GM23338 (cell line): ENCODE measurements around the gene BNC2. TPM values are rescaled to one million over a fixed set of nuclear protein-coding genes. Genes with fewer than 3 reads are reported as not detected.

ENCODE experiments used
- ATAC-seq: fragments of 200-7000 bp; cut with Tn5 transposase; 3 replicates; pipeline ENCODE4 v1.9.1; 2020
- DNase-seq: peaks from one replicate; pipeline ENCODE4 v3.0.0-alpha.2; 2015; ENCODE audit warnings: low spot score
- H2AFZ ChIP-seq: fragments of 200-600 bp; sonication (generic); 2 replicates; pipeline ENCODE4 v1.8.0; 2016; ENCODE audit warnings: antibody characterized with exemption, mild to moderate bottlenecking, moderate library complexity
- H3F3A ChIP-seq: fragments of 200-600 bp; sonication (generic); replicated peaks from 2 replicates; pipeline ENCODE4 v1.8.0; 2017; ENCODE audit warnings: antibody characterized with exemption, mixed run types, low read depth
- H3K27ac ChIP-seq: fragments of 200-600 bp; sonication (generic); 2 replicates; pipeline ENCODE4 v1.6.1; 2016; ENCODE audit warnings: low read depth
- H3K27me3 ChIP-seq: fragments of 200-600 bp; sonication (generic); 2 replicates; pipeline ENCODE4 v1.8.0; 2016; ENCODE audit warnings: mild to moderate bottlenecking, mixed run types, moderate library complexity; ENCODE audit not compliant: insufficient read depth
- H3K36me3 ChIP-seq: fragments of 200-600 bp; sonication (generic); 2 replicates; pipeline ENCODE4 v1.8.0; 2016; ENCODE audit warnings: mild to moderate bottlenecking; ENCODE audit not compliant: insufficient read depth
- H3K4me1 ChIP-seq: fragments of 200-600 bp; sonication (generic); 2 replicates; pipeline ENCODE4 v1.8.0; 2016; ENCODE audit warnings: mild to moderate bottlenecking, moderate library complexity; ENCODE audit not compliant: insufficient read depth
- H3K4me2 ChIP-seq: fragments of 200-600 bp; sonication (generic); 2 replicates; pipeline ENCODE4 v1.7.1; 2017; ENCODE audit warnings: mixed run types
- H3K4me3 ChIP-seq: fragments of 200-600 bp; sonication (generic); 2 replicates; pipeline ENCODE4 v1.6.1; 2016; ENCODE audit warnings: mixed run types
- H3K79me2 ChIP-seq: fragments of 200-600 bp; sonication (generic); replicated peaks from 2 replicates; pipeline ENCODE4 v1.8.0; 2017; ENCODE audit warnings: mild to moderate bottlenecking; ENCODE audit not compliant: insufficient read depth
- H3K9me2 ChIP-seq: fragments of 200-600 bp; sonication (generic); 2 replicates; pipeline ENCODE4 v1.8.0; 2017; ENCODE audit not compliant: insufficient read depth
- H4K20me1 ChIP-seq: fragments of 200-600 bp; sonication (generic); replicated peaks from 2 replicates; pipeline ENCODE4 v1.8.0; 2017; ENCODE audit warnings: mild to moderate bottlenecking; ENCODE audit not compliant: insufficient read depth
- H3K27ac Mint-ChIP-seq: 2 replicates; pipeline ENCODE4 v1.8.0; 2020; ENCODE audit warnings: inconsistent platforms, mild to moderate bottlenecking, moderate library complexity, mixed read lengths
- H3K27me3 Mint-ChIP-seq: 3 replicates; pipeline ENCODE4 v1.8.0; 2022; ENCODE audit warnings: low read depth, mild to moderate bottlenecking, moderate library complexity, mixed read lengths, inconsistent platforms; ENCODE audit not compliant: insufficient read depth, poor library complexity
- H3K36me3 Mint-ChIP-seq: 3 replicates; pipeline ENCODE4 v1.8.0; 2021; ENCODE audit warnings: low read depth, mild to moderate bottlenecking, inconsistent platforms, moderate library complexity, mixed read lengths
- H3K4me1 Mint-ChIP-seq: 3 replicates; pipeline ENCODE4 v1.8.0; 2020; ENCODE audit warnings: mild to moderate bottlenecking, inconsistent platforms, mixed read lengths
- H3K4me3 Mint-ChIP-seq: 3 replicates; pipeline ENCODE4 v1.8.0; 2021; ENCODE audit warnings: moderate library complexity, mild to moderate bottlenecking, inconsistent platforms, mixed read lengths
- H3K9me3 Mint-ChIP-seq: 3 replicates; pipeline ENCODE4 v1.8.0; 2020; ENCODE audit warnings: moderate library complexity, mild to moderate bottlenecking, inconsistent platforms, mixed read lengths
- CREB1 ChIP-seq: fragments of 250-450 bp; sonication (Bioruptor Pico); IDR thresholded peaks from 2 replicates; pipeline ENCODE4 v1.5.0; 2020; ENCODE audit warnings: low read depth, mild to moderate bottlenecking, moderate library complexity
- ETS1 ChIP-seq: IDR thresholded peaks from 2 replicates; pipeline ENCODE4 v1.6.1; 2016; ENCODE audit warnings: antibody characterized with exemption
- EZH2 ChIP-seq: fragments of 200-600 bp; sonication (generic); IDR thresholded peaks from one replicate; pipeline ENCODE4 v1.8.0; 2017; ENCODE audit warnings: antibody characterized with exemption, mild to moderate bottlenecking, low read depth; ENCODE audit not compliant: unreplicated experiment
- polyA plus RNA-seq: library from polyadenylated mRNA; unstranded; fragments of >200 nt; fragmentation: Nextera tagmentation; extraction: Ambion mirVana; gene quantifications from 2 replicates; pipeline ENCODE4 v1.2.1, GENCODE V29; 2016
- total RNA-seq: library from RNA; depleted of rRNA; stranded (reverse); fragments of >200 nt; shearing (Covaris generic); gene quantifications from 2 replicates; pipeline ENCODE4 v1.2.3, GENCODE V29; 2014
- TF ChIP-seq, protein P1 (sequence below): fragments of 250-450 bp; sonication (Bioruptor Pico); IDR thresholded peaks from 2 replicates; pipeline ENCODE4 v1.5.0; 2020; ENCODE audit warnings: mild to moderate bottlenecking, moderate library complexity

The BNC2 gene
- total and polyA plus RNA-seq, 2 experiments from 2014 or later, result 12.7 to 13.2 TPM

DNA sequence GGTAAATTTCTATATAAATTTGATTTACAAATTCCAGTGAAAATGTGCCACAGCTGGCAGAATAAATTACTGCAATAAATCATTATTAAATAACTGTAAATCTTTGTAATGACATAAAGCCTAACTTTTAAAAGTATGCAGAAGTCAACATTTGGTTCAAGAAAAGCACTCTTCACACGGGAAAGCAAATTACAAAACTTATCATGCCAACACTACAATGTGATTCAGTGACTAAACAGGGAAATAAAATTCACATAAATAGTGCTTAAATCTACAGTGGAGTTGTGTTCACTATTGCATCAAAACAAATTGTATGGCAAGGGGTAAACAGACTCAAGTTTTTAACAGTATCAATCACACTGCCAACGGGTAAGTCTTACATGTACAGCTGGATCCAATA is 117.2 kb downstream of the BNC2 start:
- no peak overlapping the region for H3K27ac ChIP-seq
- peaks cover 40% of the 10 kb centered on the region; the same call in 1 of the 2 replicates for H3K79me2 ChIP-seq
- no peak overlapping the region for H2AFZ ChIP-seq
- no peaks in the 10 kb centered on the region for H3K36me3 ChIP-seq
- peaks cover 3% of the 10 kb centered on the region for H3K27me3 Mint-ChIP-seq
- no peak overlapping the region for H3K4me3 Mint-ChIP-seq
- no peaks in the 10 kb centered on the region for H3K9me3 Mint-ChIP-seq
- peaks cover 32% of the 10 kb centered on the region for H3K4me1 Mint-ChIP-seq
- H4K20me1 ChIP-seq, result no peaks in the 10 kb centered on the region
- DNase-seq (no peak), ATAC-seq (no peak)
- peaks cover 20% of the 10 kb centered on the region for H3K4me1 ChIP-seq
- no peak overlapping the region for H3K4me3 ChIP-seq
- no peaks in the 10 kb centered on the region for H3F3A ChIP-seq
- no peaks in the 10 kb centered on the region for H3K36me3 Mint-ChIP-seq
- no peak overlapping the region for H3K4me2 ChIP-seq
- TF ChIP-seq, protein P1, sequence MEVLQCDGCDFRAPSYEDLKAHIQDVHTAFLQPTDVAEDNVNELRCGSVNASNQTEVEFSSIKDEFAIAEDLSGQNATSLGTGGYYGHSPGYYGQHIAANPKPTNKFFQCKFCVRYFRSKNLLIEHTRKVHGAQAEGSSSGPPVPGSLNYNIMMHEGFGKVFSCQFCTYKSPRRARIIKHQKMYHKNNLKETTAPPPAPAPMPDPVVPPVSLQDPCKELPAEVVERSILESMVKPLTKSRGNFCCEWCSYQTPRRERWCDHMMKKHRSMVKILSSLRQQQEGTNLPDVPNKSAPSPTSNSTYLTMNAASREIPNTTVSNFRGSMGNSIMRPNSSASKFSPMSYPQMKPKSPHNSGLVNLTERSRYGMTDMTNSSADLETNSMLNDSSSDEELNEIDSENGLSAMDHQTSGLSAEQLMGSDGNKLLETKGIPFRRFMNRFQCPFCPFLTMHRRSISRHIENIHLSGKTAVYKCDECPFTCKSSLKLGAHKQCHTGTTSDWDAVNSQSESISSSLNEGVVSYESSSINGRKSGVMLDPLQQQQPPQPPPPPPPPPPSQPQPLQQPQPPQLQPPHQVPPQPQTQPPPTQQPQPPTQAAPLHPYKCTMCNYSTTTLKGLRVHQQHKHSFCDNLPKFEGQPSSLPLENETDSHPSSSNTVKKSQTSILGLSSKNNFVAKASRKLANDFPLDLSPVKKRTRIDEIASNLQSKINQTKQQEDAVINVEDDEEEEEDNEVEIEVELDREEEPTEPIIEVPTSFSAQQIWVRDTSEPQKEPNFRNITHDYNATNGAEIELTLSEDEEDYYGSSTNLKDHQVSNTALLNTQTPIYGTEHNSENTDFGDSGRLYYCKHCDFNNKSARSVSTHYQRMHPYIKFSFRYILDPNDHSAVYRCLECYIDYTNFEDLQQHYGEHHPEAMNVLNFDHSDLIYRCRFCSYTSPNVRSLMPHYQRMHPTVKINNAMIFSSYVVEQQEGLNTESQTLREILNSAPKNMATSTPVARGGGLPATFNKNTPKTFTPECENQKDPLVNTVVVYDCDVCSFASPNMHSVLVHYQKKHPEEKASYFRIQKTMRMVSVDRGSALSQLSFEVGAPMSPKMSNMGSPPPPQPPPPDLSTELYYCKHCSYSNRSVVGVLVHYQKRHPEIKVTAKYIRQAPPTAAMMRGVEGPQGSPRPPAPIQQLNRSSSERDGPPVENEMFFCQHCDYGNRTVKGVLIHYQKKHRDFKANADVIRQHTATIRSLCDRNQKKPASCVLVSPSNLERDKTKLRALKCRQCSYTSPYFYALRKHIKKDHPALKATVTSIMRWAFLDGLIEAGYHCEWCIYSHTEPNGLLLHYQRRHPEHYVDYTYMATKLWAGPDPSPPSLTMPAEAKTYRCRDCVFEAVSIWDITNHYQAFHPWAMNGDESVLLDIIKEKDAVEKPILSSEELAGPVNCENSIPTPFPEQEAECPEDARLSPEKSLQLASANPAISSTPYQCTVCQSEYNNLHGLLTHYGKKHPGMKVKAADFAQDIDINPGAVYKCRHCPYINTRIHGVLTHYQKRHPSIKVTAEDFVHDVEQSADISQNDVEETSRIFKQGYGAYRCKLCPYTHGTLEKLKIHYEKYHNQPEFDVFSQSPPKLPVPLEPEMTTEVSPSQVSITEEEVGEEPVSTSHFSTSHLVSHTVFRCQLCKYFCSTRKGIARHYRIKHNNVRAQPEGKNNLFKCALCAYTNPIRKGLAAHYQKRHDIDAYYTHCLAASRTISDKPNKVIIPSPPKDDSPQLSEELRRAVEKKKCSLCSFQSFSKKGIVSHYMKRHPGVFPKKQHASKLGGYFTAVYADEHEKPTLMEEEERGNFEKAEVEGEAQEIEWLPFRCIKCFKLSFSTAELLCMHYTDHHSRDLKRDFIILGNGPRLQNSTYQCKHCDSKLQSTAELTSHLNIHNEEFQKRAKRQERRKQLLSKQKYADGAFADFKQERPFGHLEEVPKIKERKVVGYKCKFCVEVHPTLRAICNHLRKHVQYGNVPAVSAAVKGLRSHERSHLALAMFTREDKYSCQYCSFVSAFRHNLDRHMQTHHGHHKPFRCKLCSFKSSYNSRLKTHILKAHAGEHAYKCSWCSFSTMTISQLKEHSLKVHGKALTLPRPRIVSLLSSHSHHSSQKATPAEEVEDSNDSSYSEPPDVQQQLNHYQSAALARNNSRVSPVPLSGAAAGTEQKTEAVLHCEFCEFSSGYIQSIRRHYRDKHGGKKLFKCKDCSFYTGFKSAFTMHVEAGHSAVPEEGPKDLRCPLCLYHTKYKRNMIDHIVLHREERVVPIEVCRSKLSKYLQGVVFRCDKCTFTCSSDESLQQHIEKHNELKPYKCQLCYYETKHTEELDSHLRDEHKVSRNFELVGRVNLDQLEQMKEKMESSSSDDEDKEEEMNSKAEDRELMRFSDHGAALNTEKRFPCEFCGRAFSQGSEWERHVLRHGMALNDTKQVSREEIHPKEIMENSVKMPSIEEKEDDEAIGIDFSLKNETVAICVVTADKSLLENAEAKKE (CRISPR knock-in tag), result no peak
- H3K9me2 ChIP-seq, result no peaks in the 10 kb centered on the region; the same call in 1 of the 2 replicates
- no peak overlapping the region for H3K27ac Mint-ChIP-seq
- H3K27me3 ChIP-seq, result no peaks in the 10 kb centered on the region

GRCh38 chr9:16752601-16753000 is 117.9 kb downstream of the BNC2 start:
- no peak overlapping the region for H3K4me3 Mint-ChIP-seq
- ATAC-seq (no peak), DNase-seq (no peak)
- Histone ChIP-seq H3K9me2 (no peaks in the 10 kb centered on the region), H3K4me3 (no peak overlapping the region), H2AFZ (no peak overlapping the region), H3K36me3 (no peaks in the 10 kb centered on the region), H4K20me1 (no peaks in the 10 kb centered on the region), H3K27ac (no peak overlapping the region), H3K79me2 (peaks cover 39% of the 10 kb centered on the region; the same call in 1 of the 2 replicates), H3F3A (no peaks in the 10 kb centered on the region), H3K27me3 (no peaks in the 10 kb centered on the region), H3K4me2 (no peak overlapping the region), H3K4me1 (peaks cover 20% of the 10 kb centered on the region)
- H3K36me3 Mint-ChIP-seq, result no peaks in the 10 kb centered on the region
- H3K4me1 Mint-ChIP-seq, result peaks cover 30% of the 10 kb centered on the region
- H3K9me3 Mint-ChIP-seq, result no peaks in the 10 kb centered on the region
- H3K27ac Mint-ChIP-seq, result no peak overlapping the region
- peaks cover 3% of the 10 kb centered on the region for H3K27me3 Mint-ChIP-seq
- TF ChIP-seq ETS1, result no peak
- TF ChIP-seq, protein P1 (CRISPR knock-in tag), result no peak
- no peak for TF ChIP-seq EZH2
- TF ChIP-seq CREB1 (CRISPR knock-in tag), result no peak
